ENCODE results near the gene LITAF. TPM values are rescaled to one million over a fixed set of nuclear protein-coding genes. Genes with fewer than 3 reads are reported as not detected.

Gene LITAF
- total RNA-seq, 2 experiments from 2014 or later: 12.2 to 43.2 TPM

DNA sequence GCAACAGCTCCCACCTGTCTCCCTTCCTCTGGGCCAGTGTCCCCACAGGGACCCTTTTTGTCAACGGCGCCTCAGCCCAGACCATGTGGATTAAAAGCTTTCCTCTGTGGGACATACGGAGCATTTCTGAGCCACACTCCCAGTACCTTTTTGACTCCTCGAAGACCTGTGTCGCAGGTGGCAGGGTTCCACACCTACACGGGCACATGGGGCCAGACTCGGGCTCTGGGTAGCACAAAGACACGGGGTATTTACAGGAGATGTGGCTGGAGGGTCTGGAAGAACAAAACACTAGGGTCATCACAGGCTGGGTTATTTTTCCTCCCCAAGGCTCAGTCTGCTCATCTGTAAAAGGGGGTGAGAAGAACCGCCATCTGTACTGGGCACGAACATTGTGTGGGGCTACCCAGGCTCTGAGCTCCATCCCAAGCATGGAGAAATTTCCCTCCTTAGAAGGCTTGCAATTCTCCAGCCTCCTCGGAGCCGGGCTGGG is 49.0 kb upstream of the LITAF start:
- intact Hi-C loops (cut with micrococcal nuclease; ENCODE audit: unreplicated experiment): no loop called here
- POLR2A ChIA-PET: interaction anchor here (0.6 to 1.4 kb wide), 4 partner anchors 14 to 678 kb away, joined by 3 to 5 read pairs (median 4); no protein-coding TSS in a partner anchor
- no peak overlapping the region for H3K4me2 ChIP-seq (ENCODE audit: low read length)

DNA sequence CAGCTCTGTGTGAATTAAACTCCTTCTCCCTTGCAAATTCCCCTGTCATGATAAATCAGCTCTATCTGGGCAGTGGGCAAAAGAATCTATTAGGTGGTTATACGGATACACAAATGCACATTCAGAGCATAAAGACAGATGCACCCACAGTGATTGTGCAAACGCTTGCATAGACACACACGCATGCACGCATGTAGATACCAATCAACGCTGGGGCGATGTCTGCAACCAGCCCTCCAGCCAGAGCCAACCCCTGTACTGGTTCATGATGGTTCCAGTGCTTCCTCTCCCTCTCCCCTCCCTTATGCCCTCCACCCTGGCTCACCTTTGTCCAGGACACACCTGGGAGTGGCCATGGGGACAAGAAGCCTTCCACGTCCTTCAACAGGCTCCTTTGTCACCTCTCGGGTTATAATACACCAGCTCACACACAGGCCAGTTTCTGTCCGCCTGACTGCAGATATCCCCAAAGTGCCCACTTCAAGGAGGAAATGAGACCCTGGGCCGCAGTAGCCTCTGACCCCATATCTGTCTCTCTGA is 48.5 kb upstream of the LITAF start:
- Histone ChIP-seq H3K9me2 (ENCODE audit: insufficient read depth, low read length) (no peaks in the 10 kb centered on the region), H3K27ac (ENCODE audit: low read depth, low read length, poor library complexity, severe bottlenecking) (no peak overlapping the region), H3K9me3 (ENCODE audit: low read length) (no peaks in the 10 kb centered on the region), H3K36me3 (ENCODE audit: insufficient read depth, low read length) (no peaks in the 10 kb centered on the region), H3K4me2 (ENCODE audit: low read length) (no peak overlapping the region), H2AFZ (ENCODE audit: low read length) (no peak overlapping the region), H3K4me3 (ENCODE audit: low read depth, low read length, poor library complexity, severe bottlenecking) (no peak overlapping the region), H4K20me1 (ENCODE audit: insufficient read depth, low read length) (no peaks in the 10 kb centered on the region), H3K4me1 (ENCODE audit: insufficient read depth, low read length, poor library complexity, severe bottlenecking) (peaks cover 29% of the 10 kb centered on the region), H3K79me2 (ENCODE audit: insufficient read depth, low read depth, low read length) (no peaks in the 10 kb centered on the region)
- no TSS peak for BruUV-seq (replicated peaks)
- no peak for DNase-seq (ENCODE audit: low spot score)
- intact Hi-C loops (cut with micrococcal nuclease; ENCODE audit: unreplicated experiment): no loop called here
- CTCF ChIA-PET (ENCODE audit: unreplicated experiment): interaction anchor here (0.6 kb wide), 1 partner anchor 103 kb away, joined by 3 read pairs; no protein-coding TSS in a partner anchor
- no peak for TF ChIP-seq EZH2phosphoT487 (IDR thresholded peaks at IDR 0.05; ENCODE audit: borderline replicate concordance, low read depth, low read length)
- TF ChIP-seq, protein P1, sequence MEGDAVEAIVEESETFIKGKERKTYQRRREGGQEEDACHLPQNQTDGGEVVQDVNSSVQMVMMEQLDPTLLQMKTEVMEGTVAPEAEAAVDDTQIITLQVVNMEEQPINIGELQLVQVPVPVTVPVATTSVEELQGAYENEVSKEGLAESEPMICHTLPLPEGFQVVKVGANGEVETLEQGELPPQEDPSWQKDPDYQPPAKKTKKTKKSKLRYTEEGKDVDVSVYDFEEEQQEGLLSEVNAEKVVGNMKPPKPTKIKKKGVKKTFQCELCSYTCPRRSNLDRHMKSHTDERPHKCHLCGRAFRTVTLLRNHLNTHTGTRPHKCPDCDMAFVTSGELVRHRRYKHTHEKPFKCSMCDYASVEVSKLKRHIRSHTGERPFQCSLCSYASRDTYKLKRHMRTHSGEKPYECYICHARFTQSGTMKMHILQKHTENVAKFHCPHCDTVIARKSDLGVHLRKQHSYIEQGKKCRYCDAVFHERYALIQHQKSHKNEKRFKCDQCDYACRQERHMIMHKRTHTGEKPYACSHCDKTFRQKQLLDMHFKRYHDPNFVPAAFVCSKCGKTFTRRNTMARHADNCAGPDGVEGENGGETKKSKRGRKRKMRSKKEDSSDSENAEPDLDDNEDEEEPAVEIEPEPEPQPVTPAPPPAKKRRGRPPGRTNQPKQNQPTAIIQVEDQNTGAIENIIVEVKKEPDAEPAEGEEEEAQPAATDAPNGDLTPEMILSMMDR (conservative IDR thresholded peaks at IDR 0.05; ENCODE audit: low read length): no peak
- POLR2A ChIA-PET: interaction anchor here (0.6 to 1.2 kb wide), 3 partner anchors 212 to 678 kb away, joined by 3 to 5 read pairs (median 3); no protein-coding TSS in a partner anchor

More for the DNA sequence above, 49.0 kb upstream of the LITAF start:
- Histone ChIP-seq H3K36me3 (ENCODE audit: insufficient read depth, low read length) (no peaks in the 10 kb centered on the region), H3K4me3 (ENCODE audit: low read depth, low read length, poor library complexity, severe bottlenecking) (no peak overlapping the region), H3K9me3 (ENCODE audit: low read length) (no peaks in the 10 kb centered on the region), H4K20me1 (ENCODE audit: insufficient read depth, low read length) (no peaks in the 10 kb centered on the region), H2AFZ (ENCODE audit: low read length) (no peak overlapping the region), H3K9me2 (ENCODE audit: insufficient read depth, low read length) (no peaks in the 10 kb centered on the region), H3K79me2 (ENCODE audit: insufficient read depth, low read depth, low read length) (no peaks in the 10 kb centered on the region), H3K4me1 (ENCODE audit: insufficient read depth, low read length, poor library complexity, severe bottlenecking) (peaks cover 29% of the 10 kb centered on the region), H3K27ac (ENCODE audit: low read depth, low read length, poor library complexity, severe bottlenecking) (no peak overlapping the region)
- CTCF ChIA-PET (ENCODE audit: unreplicated experiment): no interaction called here
- no TSS peak for BruUV-seq (replicated peaks)
- no peak for TF ChIP-seq EZH2phosphoT487 (IDR thresholded peaks at IDR 0.05; ENCODE audit: borderline replicate concordance, low read depth, low read length)
- TF ChIP-seq, protein P1 (conservative IDR thresholded peaks at IDR 0.05; ENCODE audit: low read length): no peak
- DNase-seq (ENCODE audit: low spot score): no peak

DNA sequence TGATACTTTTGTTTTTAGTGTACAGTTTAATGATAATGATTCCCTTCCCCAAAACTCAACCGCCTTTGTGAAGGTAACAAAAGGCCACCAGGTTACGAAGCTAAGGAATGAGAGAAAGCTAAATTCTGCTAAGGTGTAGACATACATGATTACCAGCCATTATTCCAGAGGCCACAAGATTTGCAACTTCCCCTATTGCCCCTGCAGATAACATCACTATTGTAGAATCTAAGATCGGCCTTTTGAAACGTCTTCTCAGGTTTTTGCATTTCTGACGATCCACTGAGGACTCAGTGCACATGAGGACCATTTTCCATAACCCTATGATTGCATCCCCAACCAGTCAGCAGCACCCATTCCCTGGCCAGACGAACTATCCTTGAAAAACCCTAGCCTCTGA is 47.6 kb upstream of the LITAF start:
- ChIA-PET CTCF (ENCODE audit: unreplicated experiment) (no interaction called here), POLR2A (interaction anchor here (1.2 kb wide), 1 partner anchor 212 kb away, joined by 3 read pairs; no protein-coding TSS in a partner anchor)
- peaks cover 38% of the 10 kb centered on the region for H3K4me1 ChIP-seq (ENCODE audit: insufficient read depth, low read length, poor library complexity, severe bottlenecking)
- no TSS peak for BruUV-seq (replicated peaks)
- H3K4me2 ChIP-seq (ENCODE audit: low read length): no peak overlapping the region
- no peak overlapping the region for H3K27ac ChIP-seq (ENCODE audit: low read depth, low read length, poor library complexity, severe bottlenecking)
- no peak for DNase-seq (ENCODE audit: low spot score)
- H2AFZ ChIP-seq (ENCODE audit: low read length): no peak overlapping the region
- no peaks in the 10 kb centered on the region for H3K9me3 ChIP-seq (ENCODE audit: low read length)
- H3K4me3 ChIP-seq (ENCODE audit: low read depth, low read length, poor library complexity, severe bottlenecking): no peak overlapping the region
- H3K9me2 ChIP-seq (ENCODE audit: insufficient read depth, low read length): no peaks in the 10 kb centered on the region
- H3K79me2 ChIP-seq (ENCODE audit: insufficient read depth, low read depth, low read length): no peaks in the 10 kb centered on the region
- no peaks in the 10 kb centered on the region for H4K20me1 ChIP-seq (ENCODE audit: insufficient read depth, low read length)
- intact Hi-C loops (cut with micrococcal nuclease; ENCODE audit: unreplicated experiment): no loop called here
- H3K36me3 ChIP-seq (ENCODE audit: insufficient read depth, low read length): no peaks in the 10 kb centered on the region
- TF ChIP-seq, protein P1 (conservative IDR thresholded peaks at IDR 0.05; ENCODE audit: low read length): no peak
- TF ChIP-seq EZH2phosphoT487 (IDR thresholded peaks at IDR 0.05; ENCODE audit: borderline replicate concordance, low read depth, low read length): no peak
